GM21723 (cell line): ENCODE measurements around the gene SLC9A2.

Experiments
- ATAC-seq: cut with Tn5 transposase; IDR thresholded peaks from one replicate; pipeline ENCODE4 v1.9.1; 2021; ENCODE audit warnings: mild to moderate bottlenecking, moderate library complexity; ENCODE audit not compliant: unreplicated experiment

SLC9A2 gene, protein sequence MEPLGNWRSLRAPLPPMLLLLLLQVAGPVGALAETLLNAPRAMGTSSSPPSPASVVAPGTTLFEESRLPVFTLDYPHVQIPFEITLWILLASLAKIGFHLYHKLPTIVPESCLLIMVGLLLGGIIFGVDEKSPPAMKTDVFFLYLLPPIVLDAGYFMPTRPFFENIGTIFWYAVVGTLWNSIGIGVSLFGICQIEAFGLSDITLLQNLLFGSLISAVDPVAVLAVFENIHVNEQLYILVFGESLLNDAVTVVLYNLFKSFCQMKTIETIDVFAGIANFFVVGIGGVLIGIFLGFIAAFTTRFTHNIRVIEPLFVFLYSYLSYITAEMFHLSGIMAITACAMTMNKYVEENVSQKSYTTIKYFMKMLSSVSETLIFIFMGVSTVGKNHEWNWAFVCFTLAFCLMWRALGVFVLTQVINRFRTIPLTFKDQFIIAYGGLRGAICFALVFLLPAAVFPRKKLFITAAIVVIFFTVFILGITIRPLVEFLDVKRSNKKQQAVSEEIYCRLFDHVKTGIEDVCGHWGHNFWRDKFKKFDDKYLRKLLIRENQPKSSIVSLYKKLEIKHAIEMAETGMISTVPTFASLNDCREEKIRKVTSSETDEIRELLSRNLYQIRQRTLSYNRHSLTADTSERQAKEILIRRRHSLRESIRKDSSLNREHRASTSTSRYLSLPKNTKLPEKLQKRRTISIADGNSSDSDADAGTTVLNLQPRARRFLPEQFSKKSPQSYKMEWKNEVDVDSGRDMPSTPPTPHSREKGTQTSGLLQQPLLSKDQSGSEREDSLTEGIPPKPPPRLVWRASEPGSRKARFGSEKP

DNA sequence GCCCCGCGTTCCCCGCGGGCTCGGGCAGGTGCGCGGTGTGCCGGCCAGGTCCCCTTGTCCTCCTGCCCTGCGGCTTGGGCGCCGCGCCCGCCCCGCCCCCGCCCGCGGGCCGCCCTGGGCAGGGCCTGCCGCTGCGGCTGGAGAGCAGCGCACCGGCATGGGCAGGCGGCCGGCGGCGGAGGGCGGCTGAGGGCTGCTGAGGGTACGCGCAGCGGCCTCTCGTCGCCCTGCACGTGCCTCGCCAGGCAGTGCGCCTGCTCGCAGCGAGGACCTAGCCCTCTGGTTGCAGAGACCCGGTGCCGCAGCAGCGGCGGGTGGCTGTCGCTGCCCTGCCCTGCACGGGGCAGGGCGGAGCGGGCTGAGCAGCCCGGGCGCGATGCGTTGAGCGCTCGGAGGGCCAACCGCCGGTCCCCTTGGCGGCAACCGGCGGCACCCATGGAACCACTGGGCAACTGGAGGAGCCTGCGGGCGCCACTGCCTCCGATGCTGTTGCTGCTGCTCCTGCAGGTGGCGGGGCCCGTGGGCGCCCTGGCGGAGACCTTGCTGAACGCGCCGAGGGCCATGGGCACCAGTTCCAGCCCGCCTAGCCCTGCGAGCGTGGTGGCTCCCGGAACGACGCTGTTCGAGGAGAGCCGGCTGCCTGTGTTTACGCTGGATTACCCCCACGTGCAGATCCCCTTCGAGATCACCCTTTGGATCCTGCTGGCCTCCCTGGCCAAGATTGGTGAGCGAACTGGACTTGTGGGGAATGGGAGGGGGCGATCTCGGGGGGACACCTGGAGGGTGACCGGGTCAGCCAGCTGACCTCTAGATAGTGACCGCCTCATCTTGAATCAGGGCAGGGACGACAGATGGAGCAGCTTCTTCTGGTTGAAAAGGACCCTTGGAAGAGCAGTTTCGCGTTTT lies at the start of gene SLC9A2:
Gene SLC9A2, plus strand, starts transcription at position 140 of the 906 bp plus-strand sequence. Its CDS starts 296 bp downstream, at position 436.
- ATAC-seq: no peak

DNA sequence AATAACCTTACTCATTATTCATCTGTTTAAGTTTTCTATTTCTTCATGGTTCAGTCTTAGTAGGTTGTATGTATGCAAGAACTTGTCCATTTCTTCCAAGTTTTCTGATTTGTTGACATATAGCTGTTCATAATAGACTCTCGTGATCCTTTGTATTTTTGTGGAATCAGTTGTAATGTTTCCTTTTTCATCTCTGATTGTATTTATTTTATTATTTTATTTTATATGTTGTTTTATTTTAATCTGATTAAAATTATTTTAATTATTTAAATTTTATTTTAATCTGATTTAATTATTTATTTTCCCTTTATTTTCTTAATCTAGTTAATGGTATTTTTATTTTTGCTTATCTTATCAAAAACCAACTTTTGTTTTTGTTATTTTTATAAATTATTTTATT lies 43.5 kb upstream of the SLC9A2 start:
- ATAC-seq: no peak

DNA sequence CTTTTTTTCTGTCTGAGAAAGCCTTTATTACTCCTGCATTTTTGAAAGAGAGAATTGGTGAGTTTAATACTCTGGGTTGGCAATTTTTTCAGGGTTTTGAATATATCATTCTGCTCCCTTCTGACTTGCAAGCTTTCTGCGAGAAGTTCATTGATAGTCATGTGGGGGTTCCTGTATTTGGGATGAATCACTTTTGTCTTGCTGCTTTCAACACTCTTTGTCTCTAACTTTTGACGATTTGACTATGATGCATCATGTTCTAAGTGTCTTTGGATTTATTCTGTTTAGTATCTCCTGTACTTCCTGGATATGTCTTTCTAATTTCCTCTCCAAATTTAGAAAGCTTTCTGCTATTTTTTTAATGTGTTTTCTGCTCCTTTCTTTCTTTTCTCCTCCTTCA lies 41.0 kb upstream of the SLC9A2 start:
- ATAC-seq: no peak

DNA sequence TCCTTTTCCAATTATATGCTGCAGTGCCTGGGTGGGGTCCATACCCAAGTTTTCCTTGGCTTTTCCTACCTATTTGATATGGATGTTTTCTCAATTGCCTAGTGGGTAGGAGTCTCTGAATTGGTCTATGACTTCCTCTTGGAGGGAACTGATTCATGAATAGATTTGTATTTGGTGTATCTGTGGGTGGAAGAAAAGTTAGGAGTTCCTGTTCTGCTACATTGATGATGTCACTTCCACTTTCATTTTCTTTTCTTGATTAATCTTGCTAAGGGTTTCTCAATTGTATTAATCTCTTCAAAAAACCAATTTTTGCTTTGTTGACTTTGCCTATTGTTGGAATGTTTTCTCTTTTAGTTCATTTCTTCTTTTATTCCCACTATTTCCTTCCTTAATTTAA lies 37.4 kb upstream of the SLC9A2 start:
- ATAC-seq: no peak

DNA sequence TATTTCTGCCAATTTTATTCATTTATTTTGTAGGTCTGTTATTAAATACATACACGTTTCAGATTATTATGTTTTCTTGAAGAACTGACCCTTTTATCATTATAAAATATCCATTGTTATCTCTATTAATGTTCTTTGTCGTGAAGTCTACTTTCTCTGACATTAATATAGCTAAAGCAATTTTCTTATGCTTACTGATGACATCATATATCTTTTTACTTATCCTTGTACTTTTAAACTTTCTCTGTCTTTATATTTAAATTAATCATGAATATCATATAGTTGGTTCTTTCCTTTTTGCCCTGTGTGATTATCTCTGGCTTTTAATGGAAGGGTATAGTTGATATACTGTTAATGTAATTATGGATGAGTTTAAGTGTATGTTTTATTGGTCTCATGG lies 36.5 kb upstream of the SLC9A2 start:
- ATAC-seq: no peak

DNA sequence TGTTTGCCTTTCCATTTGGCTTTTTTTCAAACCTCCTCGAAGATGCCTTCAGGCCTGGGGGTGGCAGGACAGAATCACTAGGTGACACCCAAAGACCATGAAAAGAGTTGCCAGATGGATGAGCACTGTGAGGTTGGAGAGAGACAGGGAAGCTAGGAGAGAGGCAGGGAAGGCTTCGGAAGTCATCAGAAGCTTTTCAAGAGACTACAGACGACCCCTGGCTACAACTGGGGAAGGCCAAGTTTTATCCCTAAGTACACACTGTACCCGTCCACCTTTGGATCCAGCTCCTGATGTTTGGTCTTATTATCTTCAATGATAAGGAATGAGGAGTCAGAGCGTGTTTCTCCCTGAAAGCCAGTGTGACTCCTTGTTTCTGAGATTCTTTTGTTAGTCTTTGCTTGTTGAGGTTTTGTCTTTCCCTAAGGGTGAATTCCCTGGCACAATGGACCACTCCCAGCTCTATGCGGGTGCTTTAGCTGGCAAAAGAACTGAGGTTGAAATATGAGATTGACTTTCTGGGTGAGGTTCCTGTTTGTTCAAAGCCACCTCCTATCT lies 33.4 kb upstream of the SLC9A2 start:
- no peak for ATAC-seq

DNA sequence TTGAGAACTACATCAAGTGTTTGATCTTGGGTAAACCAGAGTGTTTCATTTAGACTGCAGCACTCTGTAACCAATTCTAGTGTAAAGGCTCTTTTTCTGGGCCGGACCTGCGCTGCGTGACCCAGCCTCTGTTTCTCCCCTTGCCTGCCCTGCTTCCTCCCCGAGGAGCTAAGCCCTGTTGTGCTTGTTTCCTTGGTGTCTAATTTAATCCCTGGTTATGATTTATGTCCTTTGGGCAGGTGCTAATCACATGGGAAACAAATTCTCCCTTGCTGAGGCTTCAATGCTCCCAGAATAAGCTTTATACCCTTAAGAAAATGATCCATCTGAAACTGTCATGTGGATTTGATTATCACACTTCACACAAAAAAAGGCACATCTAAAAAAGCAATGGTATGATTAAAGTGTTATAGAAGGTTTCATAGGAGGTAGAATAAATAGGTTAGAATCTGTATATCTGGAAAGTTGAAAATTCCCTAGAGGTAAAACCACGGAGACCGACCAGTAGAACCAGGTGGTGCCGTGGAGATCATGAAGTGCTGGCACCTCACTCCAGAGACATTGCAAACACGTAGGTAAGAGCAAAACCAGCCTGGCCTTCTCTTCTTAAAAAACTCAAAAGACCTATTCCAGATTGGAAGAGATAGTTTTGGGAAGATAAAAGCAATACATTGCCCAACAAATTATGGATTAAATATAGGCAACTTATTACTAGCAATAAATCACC lies 31.0 kb upstream of the SLC9A2 start:
- no peak for ATAC-seq

DNA sequence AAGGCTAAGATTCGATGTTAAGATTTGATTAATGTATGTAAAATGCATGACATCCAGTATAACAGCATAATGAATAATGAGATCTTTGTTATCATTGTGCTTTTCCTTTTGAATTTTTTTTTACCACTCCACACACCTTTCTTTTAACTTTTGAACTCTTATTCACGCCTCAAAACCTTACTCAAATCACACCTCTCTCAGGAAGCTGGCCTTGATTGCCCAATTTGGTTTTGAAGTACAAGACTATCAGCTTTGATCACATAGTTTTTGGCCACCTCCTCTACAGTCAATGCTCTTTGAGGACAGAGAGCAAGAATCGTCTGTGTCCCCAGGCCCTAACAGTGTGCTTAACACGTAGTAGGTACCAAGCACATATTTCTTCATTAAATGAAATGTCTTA lies 29.9 kb upstream of the SLC9A2 start:
- no peak for ATAC-seq

DNA sequence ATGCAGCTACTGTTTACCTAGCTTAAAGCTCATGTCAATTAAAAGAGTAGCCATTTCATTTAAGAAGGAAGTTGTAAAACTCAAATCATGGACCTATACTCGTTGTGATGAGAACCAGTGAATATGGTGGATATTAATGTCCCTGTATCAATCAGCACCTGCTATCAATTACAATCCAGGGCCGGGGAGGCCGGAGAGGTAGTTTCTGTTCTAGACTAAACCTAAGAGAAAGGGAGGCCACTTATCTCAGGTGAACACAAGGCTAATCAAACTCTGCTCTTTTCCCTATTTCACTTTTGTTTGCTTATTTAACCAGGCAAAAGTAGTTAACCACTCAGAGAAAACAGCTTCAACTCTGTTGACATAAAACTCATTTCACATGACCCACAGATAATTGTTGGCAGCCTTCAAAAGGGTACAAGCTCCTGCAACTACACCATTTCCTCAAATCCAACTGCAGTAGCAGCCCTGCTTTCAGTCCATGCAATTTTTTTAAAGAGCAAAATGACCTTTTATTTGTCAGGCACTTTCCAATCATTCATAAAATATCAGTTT lies 27.8 kb upstream of the SLC9A2 start:
- no peak for ATAC-seq

DNA sequence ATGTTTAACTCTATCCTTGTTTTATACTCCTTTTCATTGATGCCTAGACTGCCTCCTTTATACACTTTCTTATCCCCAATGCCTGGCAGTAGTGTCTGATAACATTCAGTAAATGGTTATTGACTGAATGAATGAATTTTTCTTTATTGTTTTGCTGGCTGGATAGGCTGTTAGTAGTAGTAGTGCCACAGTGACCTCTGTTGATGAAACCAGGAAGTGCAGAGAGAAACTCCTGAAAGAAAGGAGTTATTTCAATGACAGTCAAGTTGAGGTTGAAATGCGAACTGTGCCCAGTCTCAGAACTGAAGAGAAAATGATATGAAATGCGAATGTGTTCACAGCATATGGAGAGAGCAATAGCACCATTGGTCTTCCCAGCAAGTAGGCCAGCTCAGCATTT lies 26.8 kb upstream of the SLC9A2 start:
- ATAC-seq: no peak

DNA sequence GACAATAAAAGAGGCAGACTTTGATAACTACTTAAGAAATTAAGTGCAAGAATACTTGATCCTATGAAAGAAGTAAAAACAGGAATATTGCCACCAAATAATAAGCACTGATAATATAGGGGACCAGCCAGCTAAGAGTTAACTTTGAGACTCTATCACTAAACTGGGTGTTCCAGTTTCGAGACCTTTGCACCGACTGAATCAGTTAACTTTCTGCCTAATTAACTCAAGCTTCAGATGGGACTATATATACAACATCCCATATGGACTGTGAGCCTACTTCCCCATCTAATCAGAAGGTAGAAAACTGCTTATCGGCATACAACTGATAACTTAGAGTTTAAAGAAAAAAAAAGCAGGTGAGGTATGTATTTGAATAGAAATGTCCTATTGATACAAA lies 25.8 kb upstream of the SLC9A2 start:
- no peak for ATAC-seq

DNA sequence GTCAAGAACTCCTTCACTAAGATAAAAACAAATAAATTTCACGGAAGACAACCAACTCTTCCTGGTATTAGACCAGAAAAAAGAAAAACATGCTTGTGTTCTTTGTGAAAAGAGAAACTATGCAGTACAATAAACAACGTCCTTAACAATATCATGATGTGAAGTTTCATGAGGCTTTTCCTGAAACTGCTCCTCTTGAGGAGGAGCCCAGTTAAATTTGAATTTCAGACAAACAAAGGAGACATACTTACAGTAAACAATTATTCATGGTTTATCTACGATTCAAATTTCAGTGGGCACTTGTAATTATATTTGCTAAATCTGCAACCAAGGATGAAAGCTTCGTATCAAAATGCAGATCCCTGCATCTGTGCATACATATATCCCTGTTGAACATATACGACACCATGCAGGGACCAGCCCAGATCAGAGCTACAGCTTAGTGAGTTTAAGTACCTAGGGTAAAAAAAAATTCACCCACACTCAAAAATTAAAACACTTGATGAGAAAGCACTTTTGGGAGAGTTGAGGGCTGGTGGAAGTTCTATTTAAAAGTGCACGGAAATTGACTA lies 24.8 kb upstream of the SLC9A2 start:
- no peak for ATAC-seq

DNA sequence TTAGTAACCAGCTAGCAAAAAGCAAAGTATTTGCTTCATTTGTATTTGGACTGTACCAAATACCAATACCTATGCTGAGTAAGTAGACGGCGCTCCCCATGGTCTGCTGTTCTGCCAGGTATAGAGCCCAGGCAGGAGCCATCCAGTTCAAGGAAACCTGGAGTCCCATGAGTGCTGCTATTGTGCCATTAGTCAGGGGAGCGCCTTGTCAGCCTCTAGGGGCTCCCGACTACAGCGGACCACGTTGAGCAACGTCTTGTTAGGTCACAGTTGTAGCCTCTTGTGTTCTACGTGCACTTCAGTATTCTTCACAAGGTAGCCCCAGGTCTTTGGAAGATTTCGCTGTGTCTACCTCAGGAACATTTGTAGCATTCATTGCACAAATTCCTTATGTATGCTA lies 21.6 kb upstream of the SLC9A2 start:
- no peak for ATAC-seq

DNA sequence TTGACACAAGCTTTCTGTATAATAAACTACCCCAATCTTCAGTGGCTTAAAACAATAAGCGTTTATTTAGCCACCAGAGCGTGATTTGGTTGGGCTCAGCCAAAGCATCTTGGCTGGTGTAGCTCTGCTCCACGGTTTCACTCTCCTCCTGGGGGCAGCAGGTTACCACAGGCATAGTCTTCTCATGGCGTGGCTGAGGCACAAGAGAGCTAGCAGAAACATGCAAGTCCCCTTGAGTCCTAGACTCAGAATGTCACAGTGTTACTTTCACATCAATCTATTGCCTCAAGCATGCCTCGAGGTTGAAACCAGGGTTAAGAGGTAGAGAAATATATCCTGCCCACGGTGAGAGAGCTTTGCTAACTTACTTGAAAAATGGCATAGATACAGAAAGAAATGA lies 19.9 kb upstream of the SLC9A2 start:
- ATAC-seq: no peak

DNA sequence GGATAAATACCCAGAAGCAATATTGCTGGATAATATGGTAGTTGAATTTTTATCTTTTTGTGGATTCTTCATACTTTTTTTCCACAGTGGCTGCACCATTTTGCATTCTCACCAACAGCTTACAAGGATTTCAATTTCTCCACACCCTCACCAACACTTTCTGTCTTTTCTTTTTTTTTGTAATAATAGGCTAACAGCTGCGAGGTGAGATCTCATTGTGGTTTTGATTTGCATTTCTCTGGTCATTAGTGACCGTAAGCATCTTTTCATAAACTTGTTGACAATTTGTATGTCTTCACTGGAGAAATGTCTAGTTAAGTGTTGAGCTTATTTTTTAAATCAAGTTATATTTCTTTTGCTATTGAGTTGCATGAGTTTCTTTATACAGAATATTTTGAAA lies 17.6 kb upstream of the SLC9A2 start:
- ATAC-seq: no peak

DNA sequence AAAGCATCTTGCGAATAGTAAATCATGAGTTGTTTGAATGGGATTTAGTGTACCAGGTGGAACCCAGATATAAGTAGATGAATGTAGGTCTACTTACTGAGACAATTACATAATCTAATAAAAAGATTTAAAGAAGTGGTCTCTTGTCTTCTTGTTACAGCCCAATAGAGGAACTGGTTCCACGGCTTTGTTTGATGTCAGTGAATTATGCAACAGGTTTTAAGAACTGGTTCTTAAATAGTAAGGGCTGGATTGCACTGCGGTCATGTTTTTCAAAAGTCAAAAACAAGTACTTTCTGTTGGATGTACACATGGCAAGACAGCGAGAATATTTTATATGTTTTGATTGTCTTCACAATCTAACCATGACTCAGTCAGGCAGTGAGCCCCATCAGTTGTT lies 15.4 kb upstream of the SLC9A2 start:
- no peak for ATAC-seq

DNA sequence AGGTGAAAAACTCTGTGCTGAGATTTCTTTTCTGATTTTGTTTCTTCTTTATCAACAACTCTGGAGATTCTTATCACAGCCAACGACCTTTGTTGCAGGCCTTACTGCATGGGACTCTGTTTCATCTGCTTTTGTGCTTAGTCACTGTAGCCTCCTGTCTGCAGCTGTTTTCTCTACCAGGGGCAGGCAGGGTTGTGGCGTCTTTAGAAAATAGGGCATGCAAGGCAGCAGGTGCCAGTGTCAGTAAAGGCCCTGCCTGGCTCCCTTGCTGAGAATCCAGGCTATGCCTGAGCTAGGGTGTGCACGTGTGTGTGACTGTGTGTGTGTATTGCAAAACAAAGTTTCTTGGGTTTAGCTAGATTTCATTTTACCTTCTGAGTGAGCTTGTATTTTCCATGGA lies 14.6 kb upstream of the SLC9A2 start:
- ATAC-seq: no peak

DNA sequence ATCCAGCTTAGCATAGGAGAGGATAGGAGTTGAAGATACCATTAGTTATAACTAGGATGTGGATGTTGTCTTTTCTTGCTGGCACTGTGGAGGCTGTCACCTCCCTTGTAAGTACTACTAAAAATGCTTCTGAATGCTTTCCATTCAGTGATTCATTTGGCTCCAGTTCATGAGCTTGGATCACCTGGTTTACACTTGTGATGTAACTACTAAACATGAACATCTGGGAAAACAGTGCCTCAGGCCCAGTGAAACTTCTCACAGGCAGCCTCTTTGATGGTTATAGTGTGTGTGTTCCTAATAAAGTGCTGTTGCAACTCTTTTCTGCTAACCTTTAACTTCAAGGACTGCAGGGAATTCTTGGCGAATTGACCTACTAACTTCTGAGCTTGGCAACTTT lies 13.0 kb upstream of the SLC9A2 start:
- ATAC-seq: no peak

DNA sequence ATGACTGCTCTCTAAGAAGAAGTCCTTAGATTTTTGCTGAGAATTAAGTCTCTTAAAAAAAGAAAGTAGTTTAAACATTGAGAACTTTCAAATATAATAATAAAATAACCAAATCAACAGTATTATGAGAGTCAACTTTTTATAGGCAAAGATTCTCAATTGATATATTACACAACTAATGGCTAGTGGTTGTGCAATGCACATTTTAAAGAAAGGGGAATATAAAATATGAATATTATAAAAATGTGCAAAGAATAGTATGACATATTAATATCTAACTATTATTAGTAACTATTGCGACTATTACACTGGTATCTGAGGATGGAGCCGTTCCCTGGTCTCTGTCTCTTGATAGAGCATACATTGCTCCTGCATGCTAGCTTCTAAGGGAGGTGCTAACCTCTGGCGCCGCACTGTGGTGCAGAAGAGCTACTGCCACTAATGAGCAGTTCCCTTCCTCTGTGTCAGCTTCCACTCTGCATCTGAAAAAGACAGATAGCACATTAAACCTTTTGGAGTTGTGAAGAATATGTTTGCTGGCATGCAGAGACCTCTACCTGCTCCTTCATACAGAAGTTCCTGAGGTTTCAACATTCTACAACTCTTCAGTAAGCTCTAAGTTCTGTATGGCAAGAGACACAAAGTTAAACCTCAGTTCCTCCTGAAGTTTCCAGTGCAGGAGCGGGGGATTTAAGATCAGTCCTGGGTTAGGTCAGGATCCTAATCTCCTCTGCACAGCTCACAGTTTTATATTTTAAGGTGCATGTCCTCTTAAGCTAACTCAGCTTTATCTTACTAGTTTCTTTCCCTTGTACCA lies 3.5 kb upstream of the SLC9A2 start:
- peak; percentile 92 for ATAC-seq
